ENCODE data around the gene LYPLA2. TPM values are rescaled to one million over a fixed set of nuclear protein-coding genes. Genes with fewer than 3 reads are reported as not detected.

The LYPLA2 gene
- total and polyA plus RNA-seq, 2 of the 8 experiments (the other 6 are each of a cell fraction or from before 2014, with no cell fraction given): 138 to 211 TPM

DNA sequence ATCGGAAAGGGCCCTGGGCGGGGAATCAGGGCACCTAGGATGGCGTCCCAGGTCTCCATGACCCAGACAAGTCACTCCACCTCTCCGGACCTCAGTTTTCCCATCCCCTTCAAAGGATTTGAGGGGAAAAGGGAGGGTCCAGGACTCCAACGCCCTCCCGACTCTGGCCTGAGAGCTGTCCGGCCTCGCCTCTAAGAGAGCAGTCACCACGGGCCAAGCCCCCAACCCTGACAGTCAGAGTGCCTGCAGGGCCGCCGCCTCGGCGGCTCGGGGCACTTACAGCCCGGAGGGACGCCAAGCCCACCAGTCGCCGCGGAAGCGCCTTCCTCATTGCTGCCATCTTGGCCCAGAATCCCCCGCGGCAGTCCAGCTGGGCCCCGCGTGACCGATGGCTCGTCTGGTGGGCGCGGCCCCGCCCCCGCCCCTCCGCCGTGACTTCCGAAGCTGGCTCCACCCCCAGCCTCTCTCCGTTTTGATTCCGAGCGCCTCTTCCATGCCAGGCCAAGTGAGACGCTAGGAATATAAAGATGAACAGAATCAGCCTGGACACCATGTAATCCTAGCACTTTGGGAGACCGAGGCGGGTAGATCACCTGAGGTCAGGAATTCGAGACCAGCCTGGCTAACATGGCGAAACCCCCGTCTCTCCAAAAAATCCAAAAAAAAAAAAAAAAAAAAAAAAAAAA lies 34.3 kb downstream of the LYPLA2 start, which contains the start of gene HMGCL:
TSS of gene HMGCL (minus strand) at position 354 of the 686 bp plus-strand sequence. CDS start at position 340, 14 bp downstream.
- peak within 1 kb of the TSS; percentile 96 for H3K27ac ChIP-seq (ENCODE audit: low read depth, low read length)
- peak within 1 kb of the TSS; percentile 98 for H4K8ac ChIP-seq (ENCODE audit: extremely low read depth, insufficient read depth, low read length)
- H3K36me3 ChIP-seq (ENCODE audit: control insufficient read depth in 2 of 4, insufficient read depth in 4 of 4, low read length in 3 of 4): no peaks in the 10 kb centered on the region
- peak within 1 kb of the TSS; percentile 68 for H2BK120ac ChIP-seq (replicated peaks; ENCODE audit: low read depth, low read length)
- CTCF ChIA-PET (ENCODE audit: partially characterized antibody): interaction anchor here (0.6 to 8.5 kb wide), 9 partner anchors 14 to 1785 kb away, joined by 3 to 99 read pairs (median 3); no protein-coding TSS in a partner anchor
- H3K4me1 ChIP-seq (replicated peaks in 1 of 4; ENCODE audit: control insufficient read depth in 3 of 4, insufficient read depth in 4 of 4, low read length in 3 of 4): peaks cover 0 to 6% (median 1%) of the 10 kb centered on the region in 4 experiments; a peak in 2 of 7 replicates
- H4K5ac ChIP-seq (ENCODE audit: insufficient read length, low read depth, low read length): peak within 1 kb of the TSS; percentile 82
- peak within 1 kb of the TSS; percentile 60 for H4K91ac ChIP-seq (replicated peaks; ENCODE audit: insufficient read length, low read length)
- peak within 1 kb of the TSS; percentile 90 to 96 (median 94) for H3K4me3 ChIP-seq (ENCODE audit: extremely low read depth in 1 of 4, insufficient read depth in 2 of 4, low read depth in 3 of 4, low read length in 4 of 4)
- H2BK5ac ChIP-seq (ENCODE audit: low read depth, low read length): peak within 1 kb of the TSS; percentile 96
- 0 out of 2 replicates have a peak, but pooled peaks cover 3% of the 10 kb centered on the region for H3K79me1 ChIP-seq (ENCODE audit: low read depth, low read length)
- peak within 1 kb of the TSS; percentile 73; the same call in 1 of the 2 replicates for H2AFZ ChIP-seq (ENCODE audit: low read length)
- peaks cover 4% of the 10 kb centered on the region for H3K23me2 ChIP-seq (ENCODE audit: low read depth, low read length)
- peak within 1 kb of the TSS; percentile 72 for H3K4ac ChIP-seq (replicated peaks; ENCODE audit: insufficient read length, low read depth, low read length)
- no peaks in the 10 kb centered on the region for H3K9me3 ChIP-seq (ENCODE audit: insufficient read depth in 2 of 2, low read depth in 1 of 2, low read length in 1 of 2)
- DNase-seq (ENCODE audit: low read depth in 1 of 2, low spot score in 2 of 2) (peak in 1 of 2 experiments; percentile 92), FAIRE-seq (no peak)
- H4K20me1 ChIP-seq (replicated peaks in 1 of 2; ENCODE audit: control insufficient read depth in 1 of 2, insufficient read depth in 2 of 2, low read length in 2 of 2): no peaks in the 10 kb centered on the region
- peak within 1 kb of the TSS; percentile 95 for H3K18ac ChIP-seq (ENCODE audit: extremely low read depth, low read length)
- peak within 1 kb of the TSS; percentile 86 to 88 for H3K4me2 ChIP-seq (ENCODE audit: insufficient read depth in 1 of 2, low read depth in 2 of 2, low read length in 2 of 2)
- H3K14ac ChIP-seq (ENCODE audit: insufficient read length): peak within 1 kb of the TSS; percentile 94
- 2% methylated on average over 32 of the region's 42 CpGs; no CpG with 5 or more reads in 1 of the 2 experiments for WGBS, 2 experiments (ENCODE audit: extremely low coverage in 1 of 2, insufficient coverage in 1 of 2, insufficient read length in 1 of 2, insufficient replicate concordance in 2 of 2, low coverage in 1 of 2, low lambda C conversion rate in 2 of 2, missing lambda C conversion rate in 1 of 2)
- H2BK15ac ChIP-seq (ENCODE audit: low read length): no peak within 1 kb of the TSS
- no peak within 1 kb of the TSS for H2AK5ac ChIP-seq (ENCODE audit: low read depth, low read length)
- POLR2A ChIA-PET (ENCODE audit: partially characterized antibody): interaction anchor here (0.7 to 4.2 kb wide), 13 partner anchors 9 to 86 kb away, joined by 3 to 28 read pairs (median 3); partner anchors contain the start of genes GALE and PITHD1
- peak within 1 kb of the TSS; percentile 42 for H3K56ac ChIP-seq (replicated peaks; ENCODE audit: insufficient read length, low read depth, low read length)
- H2BK12ac ChIP-seq (ENCODE audit: low read depth, low read length): no peak within 1 kb of the TSS
- peaks cover 0 to 3% of the 10 kb centered on the region in 2 experiments; a peak in 1 of 4 replicates for H3K79me2 ChIP-seq (ENCODE audit: control insufficient read depth in 1 of 2, insufficient read depth in 2 of 2, low read length in 2 of 2)
- H3K9ac ChIP-seq (replicated peaks in 1 of 4; ENCODE audit: extremely low read depth in 1 of 4, low read depth in 3 of 4, low read length in 3 of 4): peak within 1 kb of the TSS; percentile 90 to 94 (median 93)
- no peak within 1 kb of the TSS for H2BK20ac ChIP-seq (ENCODE audit: low read length)
- H3K23ac ChIP-seq (ENCODE audit: insufficient read length): no peak within 1 kb of the TSS
- no peaks in the 10 kb centered on the region for H3K27me3 ChIP-seq (replicated peaks in 1 of 4; ENCODE audit: control insufficient read depth in 3 of 4, extremely low read depth in 1 of 4, insufficient read depth in 3 of 4, low read length in 3 of 4)
- TF ChIP-seq JUN (IDR thresholded peaks at IDR 0.05; ENCODE audit: low read depth, low read length): no peak
- peak; percentile 94 for TF ChIP-seq KDM5A (IDR thresholded peaks at IDR 0.05; ENCODE audit: low read length)
- TF ChIP-seq, protein P1, sequence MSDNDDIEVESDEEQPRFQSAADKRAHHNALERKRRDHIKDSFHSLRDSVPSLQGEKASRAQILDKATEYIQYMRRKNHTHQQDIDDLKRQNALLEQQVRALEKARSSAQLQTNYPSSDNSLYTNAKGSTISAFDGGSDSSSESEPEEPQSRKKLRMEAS (IDR thresholded peaks at IDR 0.05): peak; percentile 67
- TF ChIP-seq CHD2 (IDR thresholded peaks at IDR 0.05; ENCODE audit: low read length): no peak
- TF ChIP-seq POLR2A (IDR thresholded peaks at IDR 0.05; ENCODE audit: control extremely low read depth in 1 of 2, low read depth in 2 of 2, low read length in 2 of 2): peak; percentile 94 to 96
- 0 out of 2 replicates have a peak, but pooled peaks have one; percentile 19 for TF ChIP-seq BACH1 (IDR thresholded peaks at IDR 0.05; ENCODE audit: low read length)
- TF ChIP-seq GTF2F1 (IDR thresholded peaks at IDR 0.05; ENCODE audit: borderline replicate concordance, low read depth, low read length): peak; percentile 54; the same call in 1 of the 2 replicates
- no peak for TF ChIP-seq MAFK (IDR thresholded peaks at IDR 0.05; ENCODE audit: low read depth, low read length)
- peak; percentile 50 for TF ChIP-seq KDM4A (IDR thresholded peaks at IDR 0.05; ENCODE audit: low read depth, low read length, severe bottlenecking)
- TF ChIP-seq EGR1 (IDR thresholded peaks at IDR 0.05; ENCODE audit: borderline replicate concordance, low read depth, low read length): peak; percentile 87
- TF ChIP-seq RNF2 (IDR thresholded peaks at IDR 0.05; ENCODE audit: borderline replicate concordance, low read depth, low read length, missing control alignments, poor library complexity, severe bottlenecking): no peak
- TF ChIP-seq ZNF274 (IDR thresholded peaks at IDR 0.05; ENCODE audit: borderline replicate concordance, extremely low read depth, low read length): no peak

All from H1 (cell line).